ENCODE results near the gene UBXN10. TPM values are rescaled to one million over a fixed set of nuclear protein-coding genes. Genes with fewer than 3 reads are reported as not detected.

UBXN10 gene
- total RNA-seq, 1 donor from 2014 or later: 3.1 TPM

- peaks cover 34% of the 10 kb centered on the region for H3K27me3 Mint-ChIP-seq
- no peak overlapping the region for H3K27ac Mint-ChIP-seq
- H3K36me3 Mint-ChIP-seq (ENCODE audit: insufficient read depth): no peaks in the 10 kb centered on the region
- peaks cover 8% of the 10 kb centered on the region for H3K9me3 Mint-ChIP-seq (ENCODE audit: low read depth)
- no peaks in the 10 kb centered on the region for H3K4me1 Mint-ChIP-seq (ENCODE audit: low read depth)
- TF ChIP-seq CTCF (IDR thresholded peaks at IDR 0.05; ENCODE audit: unreplicated experiment): peak; percentile 21
- DNase-seq (ENCODE audit: low spot score, unreplicated experiment): no peak
- no peak overlapping the region for H3K4me3 Mint-ChIP-seq (ENCODE audit: low read depth)
These were observed 20.4 kb upstream of the UBXN10 start for GRCh38 chr1:20165522-20165951.

- H3K4me3 Mint-ChIP-seq (ENCODE audit: low read depth): no peak overlapping the region
- peaks cover 8% of the 10 kb centered on the region for H3K9me3 Mint-ChIP-seq (ENCODE audit: low read depth)
- H3K4me1 Mint-ChIP-seq (ENCODE audit: low read depth): no peaks in the 10 kb centered on the region
- peaks cover 34% of the 10 kb centered on the region for H3K27me3 Mint-ChIP-seq
- H3K27ac Mint-ChIP-seq: no peak overlapping the region
- no peaks in the 10 kb centered on the region for H3K36me3 Mint-ChIP-seq (ENCODE audit: insufficient read depth)
- no peak for TF ChIP-seq CTCF (IDR thresholded peaks at IDR 0.05; ENCODE audit: unreplicated experiment)
- DNase-seq (ENCODE audit: low spot score, unreplicated experiment): no peak
These were observed 19.8 kb upstream of the UBXN10 start for GRCh38 chr1:20166051-20166450.

- Mint-ChIP-seq H3K9me3 (ENCODE audit: low read depth) (peaks cover 8% of the 10 kb centered on the region), H3K36me3 (ENCODE audit: insufficient read depth) (no peaks in the 10 kb centered on the region), H3K27ac (no peak overlapping the region), H3K4me3 (ENCODE audit: low read depth) (no peak overlapping the region), H3K4me1 (ENCODE audit: low read depth) (no peaks in the 10 kb centered on the region), H3K27me3 (peaks cover 34% of the 10 kb centered on the region)
- no peak for TF ChIP-seq CTCF (IDR thresholded peaks at IDR 0.05; ENCODE audit: unreplicated experiment)
- DNase-seq (ENCODE audit: low spot score, unreplicated experiment): no peak
These were observed 18.8 kb upstream of the UBXN10 start for GRCh38 chr1:20167126-20167525.

GRCh38 chr1:20168564-20169491, 17.1 kb upstream of the UBXN10 start:
- Mint-ChIP-seq H3K9me3 (ENCODE audit: low read depth) (peaks cover 4% of the 10 kb centered on the region), H3K36me3 (ENCODE audit: insufficient read depth) (no peaks in the 10 kb centered on the region), H3K27ac (no peak overlapping the region), H3K27me3 (peaks cover 34% of the 10 kb centered on the region), H3K4me1 (ENCODE audit: low read depth) (no peaks in the 10 kb centered on the region), H3K4me3 (ENCODE audit: low read depth) (no peak overlapping the region)
- no peak for TF ChIP-seq CTCF (IDR thresholded peaks at IDR 0.05; ENCODE audit: unreplicated experiment)
- no peak for DNase-seq (ENCODE audit: low spot score, unreplicated experiment)

GRCh38 chr1:20169932-20170331, 16.0 kb upstream of the UBXN10 start:
- DNase-seq (ENCODE audit: low spot score, unreplicated experiment): no peak
- TF ChIP-seq CTCF (IDR thresholded peaks at IDR 0.05; ENCODE audit: unreplicated experiment): no peak
- Mint-ChIP-seq H3K4me3 (ENCODE audit: low read depth) (no peak overlapping the region), H3K36me3 (ENCODE audit: insufficient read depth) (no peaks in the 10 kb centered on the region), H3K4me1 (ENCODE audit: low read depth) (no peaks in the 10 kb centered on the region), H3K27ac (no peak overlapping the region), H3K27me3 (peaks cover 35% of the 10 kb centered on the region), H3K9me3 (ENCODE audit: low read depth) (peaks cover 4% of the 10 kb centered on the region)
